Measurements from ENCODE around the gene MYRIP.
"Not testable (repeated sequence)": the region's sequence is repeated elsewhere in the genome, so short reads cannot be mapped to it uniquely, and the experiment has no call there.

MYRIP gene

DNA sequence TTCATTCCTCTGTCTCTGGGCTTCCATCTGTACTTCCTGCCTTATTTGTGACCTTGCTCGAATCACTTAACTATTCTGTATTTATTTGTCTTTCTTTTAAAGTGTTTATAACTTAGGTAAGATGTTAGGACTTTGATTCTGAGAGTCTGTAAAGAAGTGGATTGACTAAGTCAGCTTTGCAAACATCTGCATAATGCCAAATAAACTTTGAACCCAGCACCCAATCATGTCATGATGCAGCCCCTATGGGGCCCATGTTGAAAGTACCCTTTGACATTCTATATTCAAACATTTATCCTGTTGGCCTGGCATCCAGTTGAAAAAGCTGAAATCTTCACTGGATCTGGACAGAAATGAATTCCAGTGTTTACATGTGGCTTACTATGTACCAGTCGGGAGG, 3.8 kb upstream of the MYRIP start:
- FAIRE-seq = no peak
- DNase-seq (ENCODE audit: insufficient read length, low spot score) = no peak

GRCh38 chr3:39806820-39807219, 2.6 kb upstream of the MYRIP start:
- no peak for DNase-seq (ENCODE audit: insufficient read length, low spot score)
- FAIRE-seq = no peak

- DNase-seq (ENCODE audit: insufficient read length, low spot score) (no peak), FAIRE-seq (no peak)
These were observed 785 bp upstream of the MYRIP start for GRCh38 chr3:39808467-39809180.

- no peak for DNase-seq (ENCODE audit: insufficient read length, low spot score)
- FAIRE-seq = no peak
These were observed 686 bp downstream of the MYRIP start for GRCh38 chr3:39809995-39810595.

GRCh38 chr3:39810647-39811161, 1.3 kb downstream of the MYRIP start:
- FAIRE-seq (no peak), DNase-seq (ENCODE audit: insufficient read length, low spot score) (no peak)

DNA sequence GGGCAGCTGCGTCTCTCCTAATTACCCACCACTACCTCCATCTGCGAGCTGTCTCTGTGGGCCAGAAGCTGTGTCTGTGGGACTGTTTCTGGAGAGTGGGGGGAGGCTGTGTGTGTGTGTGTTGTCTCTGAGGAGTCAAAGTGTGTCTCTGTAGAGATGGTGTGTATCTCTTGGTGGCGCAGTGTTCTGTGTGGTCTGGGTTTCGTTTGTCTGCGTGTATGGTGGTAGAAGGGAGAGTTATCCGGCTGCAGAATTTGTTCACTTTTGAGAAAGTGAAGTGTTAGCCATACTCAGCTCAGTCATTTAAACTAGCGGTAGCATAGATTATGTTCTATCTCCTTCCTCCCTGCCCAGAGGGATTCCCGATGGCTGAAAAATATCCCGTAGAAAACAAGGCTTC, 2.2 kb downstream of the MYRIP start:
- no peak for DNase-seq (ENCODE audit: insufficient read length, low spot score)
- no peak for FAIRE-seq

DNA sequence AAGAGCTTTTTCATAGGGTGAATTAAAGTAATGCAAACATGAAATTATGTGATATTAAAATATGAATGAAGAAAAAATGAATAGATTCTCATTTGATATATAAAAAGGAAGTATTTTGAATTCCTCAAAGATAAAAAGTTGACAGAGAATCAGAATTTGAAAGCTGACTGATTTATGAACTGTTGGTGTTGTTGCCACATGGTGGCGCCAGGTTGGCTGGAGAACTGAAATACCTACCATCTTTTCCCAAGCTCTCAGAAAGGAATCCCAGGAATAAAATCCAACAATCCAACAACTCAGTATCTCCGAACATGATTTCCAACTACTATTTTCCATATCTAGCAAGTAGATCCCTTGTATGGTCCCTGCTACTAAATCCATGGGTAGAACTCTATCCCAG, 3.1 kb downstream of the MYRIP start:
- no peak for DNase-seq (ENCODE audit: insufficient read length, low spot score)
- no peak for FAIRE-seq

- FAIRE-seq = no peak
- DNase-seq (ENCODE audit: insufficient read length, low spot score) = no peak
These were observed 4.6 kb downstream of the MYRIP start for GRCh38 chr3:39814007-39814406.

DNA sequence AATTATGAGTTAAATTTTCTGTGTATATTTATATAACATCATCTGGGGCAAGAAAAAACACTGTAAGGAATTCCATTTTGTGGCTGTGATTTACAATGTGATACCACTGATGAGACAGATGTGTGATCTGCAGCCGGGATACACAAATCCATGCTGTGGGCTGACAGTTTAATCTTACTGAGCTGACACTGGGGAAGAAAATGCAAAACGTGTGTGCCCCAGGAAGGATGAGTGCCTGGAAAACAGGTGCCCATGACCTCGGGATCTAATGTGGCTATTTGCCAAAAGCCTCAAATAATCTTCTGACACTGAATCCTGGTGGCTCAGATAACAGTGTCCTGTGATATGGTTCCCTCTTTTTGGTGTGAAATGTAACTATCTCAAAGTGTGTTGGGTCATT, 10.5 kb downstream of the MYRIP start:
- FAIRE-seq = no peak
- DNase-seq (ENCODE audit: insufficient read length, low spot score) = no peak

- not testable (repeated sequence) for FAIRE-seq; DNase-seq (ENCODE audit: insufficient read length, low spot score)
These were observed 24.4 kb downstream of the MYRIP start for GRCh38 chr3:39833764-39834163.

DNA sequence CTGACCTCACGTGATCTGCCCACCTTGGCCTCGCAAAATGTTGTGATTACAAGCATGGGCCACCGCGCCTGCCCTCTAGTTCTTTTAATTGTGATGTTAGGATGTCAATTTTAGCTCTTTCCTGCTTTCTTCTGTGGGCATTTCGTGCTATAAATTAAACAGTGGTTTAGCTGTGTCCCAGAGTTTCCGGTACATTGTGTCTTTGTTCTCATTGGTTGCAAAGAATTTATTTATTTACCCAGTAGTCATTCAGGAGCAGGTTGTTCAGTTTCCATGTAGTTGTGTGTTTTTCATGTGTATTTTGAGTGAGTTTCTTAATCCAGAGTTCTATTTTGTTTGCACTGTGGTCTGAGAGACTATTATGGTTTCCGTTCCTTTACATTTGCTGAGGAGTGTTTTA, 30.1 kb downstream of the MYRIP start:
- FAIRE-seq = no peak
- no peak for DNase-seq (ENCODE audit: insufficient read length, low spot score)

- no peak for DNase-seq (ENCODE audit: insufficient read length, low spot score)
- no peak for FAIRE-seq
These were observed 34.0 kb downstream of the MYRIP start for GRCh38 chr3:39843440-39843839.

GRCh38 chr3:39848365-39848764, 39.0 kb downstream of the MYRIP start:
- DNase-seq (ENCODE audit: insufficient read length, low spot score) (no peak), FAIRE-seq (no peak)

- DNase-seq (ENCODE audit: insufficient read length, low spot score) (no peak), FAIRE-seq (no peak)
These were observed 40.7 kb downstream of the MYRIP start for GRCh38 chr3:39849992-39850715.

GRCh38 chr3:39850716-39851032, 41.3 kb downstream of the MYRIP start:
- no peak for DNase-seq (ENCODE audit: insufficient read length, low spot score)
- no peak for FAIRE-seq

DNA sequence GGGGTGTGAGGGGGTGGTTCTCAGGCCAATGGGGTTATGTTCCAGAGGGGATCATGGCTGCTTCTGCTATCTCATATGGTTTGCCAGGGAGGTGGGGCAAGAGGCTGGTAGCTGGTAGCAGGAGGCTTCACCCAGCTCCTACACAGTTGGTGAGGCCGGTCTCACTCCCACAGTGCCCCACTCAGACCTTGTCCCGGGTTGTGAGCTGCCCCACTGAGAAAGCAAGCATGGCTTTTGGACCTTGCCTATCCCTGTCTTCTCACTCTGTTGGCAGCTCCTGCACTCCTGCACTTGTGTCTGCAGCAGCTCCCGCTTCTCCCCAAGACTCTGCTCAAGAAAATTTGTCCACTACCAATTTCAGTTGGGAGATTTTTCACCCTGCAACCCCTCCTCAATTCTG, 46.1 kb downstream of the MYRIP start:
- no peak for FAIRE-seq

GRCh38 chr3:39869890-39870289, 60.5 kb downstream of the MYRIP start:
- no peak for DNase-seq (ENCODE audit: insufficient read length, low spot score)
- FAIRE-seq = no peak

More for the DNA sequence above, 46.1 kb downstream of the MYRIP start:
- DNase-seq (ENCODE audit: insufficient read length, low spot score) = no peak

DNA sequence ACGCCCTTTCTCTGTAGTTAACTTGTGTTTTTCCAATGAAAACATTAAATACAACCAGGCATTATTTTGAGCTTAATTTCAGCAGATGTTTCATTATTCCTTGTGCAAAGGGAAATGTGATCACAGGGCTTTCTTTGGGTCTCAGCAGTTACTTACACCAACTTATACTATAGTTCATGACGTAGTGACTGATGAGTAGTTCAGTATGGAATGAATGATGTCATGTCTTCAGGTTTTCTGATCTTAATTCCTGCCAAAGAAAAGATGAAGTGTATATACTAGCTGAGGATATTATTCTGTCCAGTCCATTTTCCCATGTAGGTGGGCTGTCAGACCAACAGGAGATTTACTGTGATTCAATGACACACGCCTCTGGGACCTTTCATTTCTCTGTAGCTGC, 61.3 kb downstream of the MYRIP start:
- FAIRE-seq (no peak), DNase-seq (ENCODE audit: insufficient read length, low spot score) (no peak)

DNA sequence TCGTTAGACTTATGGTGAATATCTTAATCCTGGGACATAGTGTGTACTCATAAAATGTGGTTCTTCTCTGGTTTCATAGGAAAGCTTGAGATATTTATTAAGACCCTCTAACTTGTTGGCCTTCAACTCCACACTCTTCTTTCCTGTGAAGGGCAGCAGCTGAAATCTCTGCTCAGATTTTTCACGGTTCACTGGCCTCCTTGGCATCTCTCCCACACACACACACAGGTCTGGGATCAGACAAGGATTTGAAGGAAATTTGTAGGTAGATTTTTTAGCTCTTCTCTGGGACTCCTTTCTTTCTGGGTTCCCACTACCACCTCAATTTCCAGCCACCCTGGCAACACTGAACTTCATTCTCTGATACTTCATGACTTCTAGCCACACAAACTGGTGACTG, 70.2 kb downstream of the MYRIP start:
- FAIRE-seq = no peak
- no peak for DNase-seq (ENCODE audit: insufficient read length, low spot score)

DNA sequence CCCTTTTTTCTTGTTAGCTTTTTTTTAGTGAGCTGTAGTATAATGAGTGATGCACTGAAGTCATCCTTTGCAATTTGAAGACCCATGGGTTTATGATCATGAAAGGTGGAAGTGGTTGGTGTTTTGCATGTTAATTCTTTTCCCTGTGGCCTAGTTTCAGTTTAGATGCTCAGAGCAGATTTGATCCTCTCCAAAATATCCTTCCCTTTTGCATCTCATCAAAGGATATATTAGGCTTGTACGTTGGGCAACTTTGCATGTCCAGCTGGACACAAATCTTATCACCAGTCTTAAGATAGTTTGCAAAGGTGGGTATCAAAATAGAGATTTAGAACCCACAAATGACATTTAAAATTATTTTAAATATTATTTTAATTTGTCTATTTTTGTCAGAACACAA, 72.7 kb downstream of the MYRIP start:
- DNase-seq (ENCODE audit: insufficient read length, low spot score) = no peak
- FAIRE-seq = no peak

GRCh38 chr3:39892068-39892467, 82.7 kb downstream of the MYRIP start:
- no peak for FAIRE-seq

GRCh38 chr3:39896184-39896583, 86.8 kb downstream of the MYRIP start:
- DNase-seq (ENCODE audit: insufficient read length, low spot score) (no peak), FAIRE-seq (no peak)

More at GRCh38 chr3:39892068-39892467, 82.7 kb downstream of the MYRIP start:
- no peak for DNase-seq (ENCODE audit: insufficient read length, low spot score)
